Fibroblast of lung (primary cell): ENCODE results near the gene MSLN. TPM values are rescaled to one million over a fixed set of nuclear protein-coding genes. Genes with fewer than 3 reads are reported as not detected.

Experiments used
- DNase-seq, 2 donors: peaks; one replicate each; pipeline versions ENCODE4 v3.0.0 to v3.0.0-alpha.2; 2010; ENCODE audit warnings: low read depth in 2 of 2
- H2AFZ ChIP-seq: 2 replicates; pipeline ENCODE4 v1.5.1; 2012; ENCODE audit warnings: low read length, control low read depth, inconsistent platforms
- H3K27ac ChIP-seq: 2 replicates; pipeline ENCODE4 v1.5.1; 2011; ENCODE audit warnings: low read length, control low read depth; ENCODE audit not compliant: insufficient read depth
- H3K27me3 ChIP-seq: 2 replicates; pipeline ENCODE4 v1.5.1; 2011; ENCODE audit warnings: mild to moderate bottlenecking, low read length; ENCODE audit not compliant: control insufficient read depth, insufficient read depth
- H3K36me3 ChIP-seq: 2 replicates; pipeline ENCODE4 v1.5.1; 2011; ENCODE audit warnings: low read length; ENCODE audit not compliant: control insufficient read depth, insufficient read depth
- H3K4me1 ChIP-seq: 2 replicates; pipeline ENCODE4 v1.5.1; 2011; ENCODE audit warnings: low read length; ENCODE audit not compliant: control insufficient read depth, insufficient read depth; ENCODE audit errors: extremely low read depth
- H3K4me2 ChIP-seq: 2 replicates; pipeline ENCODE4 v1.5.1; 2011; ENCODE audit warnings: low read length, control low read depth; ENCODE audit not compliant: insufficient read depth; ENCODE audit errors: extremely low read depth
- H3K4me3 ChIP-seq, 4 experiments: fragments of 200-600 bp in 1 of 4; sonication (generic) in 1 of 4; replicated peaks in 1 of 4; 2 replicates each; pipeline ENCODE4 v1.5.1; 2011 to 2016; ENCODE audit warnings: low read length in 4 of 4, low read depth in 3 of 4, mild to moderate bottlenecking in 3 of 4, control low read depth in 2 of 4, inconsistent platforms in 1 of 4, mixed read lengths in 1 of 4; ENCODE audit not compliant: insufficient read depth in 1 of 4; ENCODE audit errors: control extremely low read depth in 1 of 4
- H3K79me2 ChIP-seq: 2 replicates; pipeline ENCODE4 v1.5.1; 2012; ENCODE audit warnings: mild to moderate bottlenecking, low read length, inconsistent platforms; ENCODE audit not compliant: control insufficient read depth, insufficient read depth
- H3K9ac ChIP-seq: 2 replicates; pipeline ENCODE4 v1.5.1; 2011; ENCODE audit warnings: mild to moderate bottlenecking, low read length, control low read depth; ENCODE audit not compliant: insufficient read depth
- H3K9me3 ChIP-seq: 2 replicates; pipeline ENCODE4 v1.5.1; 2012; ENCODE audit warnings: low read depth, low read length; ENCODE audit not compliant: control insufficient read depth, insufficient read depth
- H4K20me1 ChIP-seq: 2 replicates; pipeline ENCODE4 v1.5.1; 2011; ENCODE audit warnings: low read length; ENCODE audit not compliant: control insufficient read depth, insufficient read depth; ENCODE audit errors: extremely low read depth
- EZH2 ChIP-seq: IDR thresholded peaks from 2 replicates; pipeline ENCODE4 v1.5.1; 2012; ENCODE audit warnings: low read length, control low read depth, mild to moderate bottlenecking; ENCODE audit errors: missing control alignments
- polyA plus RNA-seq, 2 donors: library from polyadenylated mRNA; depleted of rRNA in 1 of 2; stranded (reverse) in 1 of 2; unstranded in 1 of 2; fragments of >200 nt; gene quantifications; 2 replicates each; pipeline ENCODE4 v1.2.1, GENCODE V29; 2011 to 2012; ENCODE audit warnings: missing spikeins in 1 of 2
- total RNA-seq: library from RNA; depleted of rRNA; stranded (reverse); fragments of >200 nt; gene quantifications from 2 replicates; pipeline ENCODE4 v1.2.1, GENCODE V29; 2014
- TF ChIP-seq, protein P1 (sequence below), 2 donors: IDR thresholded peaks in 1 of 2; conservative IDR thresholded peaks in 1 of 2; 1 replicate in 1 of 2; 2 replicates in 1 of 2; pipeline ENCODE4 v1.5.1; 2011 to 2012; ENCODE audit warnings: low read length in 2 of 2, control low read depth in 1 of 2, inconsistent platforms in 1 of 2, low read depth in 1 of 2, mild to moderate bottlenecking in 1 of 2

The MSLN gene
- total and polyA plus RNA-seq, 2 donors (not counting 1 experiment from before 2014, with no cell fraction given) = not detected

DNA sequence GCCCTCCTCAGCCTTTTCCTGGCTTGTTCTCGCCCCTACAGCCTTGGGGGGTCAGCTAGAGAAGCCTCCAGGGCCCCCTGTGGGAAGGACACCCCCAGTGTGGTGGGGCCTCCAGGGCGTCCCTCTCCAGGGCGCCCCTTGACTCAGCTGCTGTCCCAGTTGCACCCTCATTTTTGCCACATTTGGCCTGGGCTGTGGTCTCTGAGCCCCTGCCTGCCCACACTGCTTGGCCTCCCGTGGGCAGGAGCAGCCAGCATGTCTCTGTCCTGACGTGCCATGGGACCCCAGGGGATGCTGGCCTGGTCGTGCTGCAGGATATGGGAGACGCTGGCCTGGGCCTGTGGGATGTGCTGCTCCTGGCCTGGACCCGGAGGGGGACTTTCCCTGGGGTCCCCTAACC, 32.9 kb downstream of the MSLN start:
- Histone ChIP-seq H3K9ac (no peak overlapping the region), H3K9me3 (no peaks in the 10 kb centered on the region), H3K27me3 (no peaks in the 10 kb centered on the region), H3K79me2 (peaks cover 9% of the 10 kb centered on the region), H3K36me3 (peaks cover 8% of the 10 kb centered on the region), H3K4me2 (no peak overlapping the region), H4K20me1 (no peaks in the 10 kb centered on the region), H3K4me1 (peaks cover 4% of the 10 kb centered on the region), H3K4me3 (no peak overlapping the region), H3K27ac (no peak overlapping the region), H2AFZ (no peak overlapping the region)
- DNase-seq = no peak
- TF ChIP-seq, protein P1, sequence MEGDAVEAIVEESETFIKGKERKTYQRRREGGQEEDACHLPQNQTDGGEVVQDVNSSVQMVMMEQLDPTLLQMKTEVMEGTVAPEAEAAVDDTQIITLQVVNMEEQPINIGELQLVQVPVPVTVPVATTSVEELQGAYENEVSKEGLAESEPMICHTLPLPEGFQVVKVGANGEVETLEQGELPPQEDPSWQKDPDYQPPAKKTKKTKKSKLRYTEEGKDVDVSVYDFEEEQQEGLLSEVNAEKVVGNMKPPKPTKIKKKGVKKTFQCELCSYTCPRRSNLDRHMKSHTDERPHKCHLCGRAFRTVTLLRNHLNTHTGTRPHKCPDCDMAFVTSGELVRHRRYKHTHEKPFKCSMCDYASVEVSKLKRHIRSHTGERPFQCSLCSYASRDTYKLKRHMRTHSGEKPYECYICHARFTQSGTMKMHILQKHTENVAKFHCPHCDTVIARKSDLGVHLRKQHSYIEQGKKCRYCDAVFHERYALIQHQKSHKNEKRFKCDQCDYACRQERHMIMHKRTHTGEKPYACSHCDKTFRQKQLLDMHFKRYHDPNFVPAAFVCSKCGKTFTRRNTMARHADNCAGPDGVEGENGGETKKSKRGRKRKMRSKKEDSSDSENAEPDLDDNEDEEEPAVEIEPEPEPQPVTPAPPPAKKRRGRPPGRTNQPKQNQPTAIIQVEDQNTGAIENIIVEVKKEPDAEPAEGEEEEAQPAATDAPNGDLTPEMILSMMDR (conservative IDR thresholded peaks at IDR 0.05 in 1 of 2, IDR thresholded peaks at IDR 0.05 in 1 of 2; ENCODE audit: low read depth in 1 of 2, low read length in 2 of 2) = no peak
- TF ChIP-seq EZH2 = no peak

DNA sequence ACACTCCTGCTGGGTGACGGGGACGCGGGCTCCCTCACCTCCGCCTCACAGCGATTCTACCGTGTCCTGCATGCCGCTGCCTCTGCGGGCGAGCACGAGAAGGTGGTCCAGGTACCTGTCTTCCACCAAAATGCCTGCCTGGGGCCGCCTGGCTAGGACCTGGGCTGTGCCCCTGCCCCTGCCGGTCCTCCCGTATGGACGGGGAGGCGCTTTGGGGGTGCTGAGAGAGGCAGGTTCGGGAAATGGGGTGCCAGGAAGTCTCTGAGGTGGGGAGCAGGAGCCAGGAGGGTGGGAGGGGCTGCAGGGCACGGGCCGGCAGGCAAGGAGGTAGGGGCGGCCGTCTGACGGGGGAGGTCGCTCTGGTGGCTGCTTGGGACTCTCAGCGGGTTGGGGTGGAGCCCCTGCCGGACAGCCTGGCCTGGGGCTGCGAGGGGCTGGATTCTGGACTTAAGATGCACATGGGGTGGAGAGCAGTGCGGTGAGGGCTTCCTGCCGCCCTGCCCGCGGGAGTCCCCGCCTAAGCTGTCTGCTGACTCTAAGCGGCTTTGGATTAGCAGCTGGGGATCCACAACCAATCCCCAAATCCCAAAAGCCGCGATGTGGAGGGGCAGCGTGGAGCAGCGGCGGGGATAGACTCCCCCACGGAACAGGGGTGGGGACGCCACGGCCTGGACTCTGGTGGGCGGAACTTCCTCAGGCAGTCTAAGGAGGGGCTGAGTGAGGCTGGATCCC, 33.7 kb downstream of the MSLN start:
- Histone ChIP-seq H4K20me1 (no peaks in the 10 kb centered on the region), H3K9me3 (no peaks in the 10 kb centered on the region), H3K36me3 (peaks cover 8% of the 10 kb centered on the region), H3K27ac (no peak overlapping the region), H3K27me3 (no peaks in the 10 kb centered on the region), H3K4me3 (no peak overlapping the region), H3K79me2 (peaks cover 4% of the 10 kb centered on the region), H3K4me1 (peaks cover under 1% of the 10 kb centered on the region), H3K4me2 (no peak overlapping the region), H2AFZ (no peak overlapping the region), H3K9ac (no peak overlapping the region)
- DNase-seq = no peak
- TF ChIP-seq, protein P1 (conservative IDR thresholded peaks at IDR 0.05 in 1 of 2, IDR thresholded peaks at IDR 0.05 in 1 of 2; ENCODE audit: low read depth in 1 of 2, low read length in 2 of 2) = no peak
- no peak for TF ChIP-seq EZH2

GRCh38 chr16:794853-795466, 34.4 kb downstream of the MSLN start:
- Histone ChIP-seq H3K9me3 (no peaks in the 10 kb centered on the region), H3K4me2 (no peak overlapping the region), H4K20me1 (no peaks in the 10 kb centered on the region), H3K9ac (no peak overlapping the region), H3K4me1 (no peaks in the 10 kb centered on the region), H2AFZ (no peak overlapping the region), H3K27ac (no peak overlapping the region), H3K36me3 (peaks cover 8% of the 10 kb centered on the region), H3K27me3 (peaks cover 1% of the 10 kb centered on the region), H3K4me3 (no peak overlapping the region), H3K79me2 (no peaks in the 10 kb centered on the region)
- TF ChIP-seq, protein P1 (conservative IDR thresholded peaks at IDR 0.05 in 1 of 2, IDR thresholded peaks at IDR 0.05 in 1 of 2; ENCODE audit: low read depth in 1 of 2, low read length in 2 of 2) = no peak
- no peak for TF ChIP-seq EZH2
- DNase-seq = no peak
